AG09309 (cell line): ENCODE data around the gene ADAMTS16.

ENCODE experiments used
- DNase-seq: peaks from one replicate; pipeline ENCODE4 v3.0.0-alpha.2; 2010; ENCODE audit warnings: low read depth
- H3K4me3 ChIP-seq: 2 replicates; pipeline ENCODE4 v1.5.1; 2011; ENCODE audit warnings: mild to moderate bottlenecking, low read depth, low read length, moderate library complexity; ENCODE audit not compliant: control insufficient read depth
- CTCF ChIP-seq: IDR thresholded peaks from 2 replicates; pipeline ENCODE4 v1.5.1; 2011; ENCODE audit warnings: mild to moderate bottlenecking, low read depth, low read length, inconsistent platforms; ENCODE audit not compliant: insufficient read depth, control insufficient read depth; ENCODE audit errors: missing control alignments

Gene ADAMTS16

GRCh38 chr5:5181650-5182324 is 41.7 kb downstream of the ADAMTS16 start:
- no peak overlapping the region for H3K4me3 ChIP-seq
- no peak for DNase-seq
- TF ChIP-seq CTCF, result no peak

GRCh38 chr5:5182508-5183188 is 42.5 kb downstream of the ADAMTS16 start:
- no peak for DNase-seq
- TF ChIP-seq CTCF, result no peak
- no peak overlapping the region for H3K4me3 ChIP-seq

GRCh38 chr5:5183189-5183699 is 43.1 kb downstream of the ADAMTS16 start:
- TF ChIP-seq CTCF, result no peak
- DNase-seq, result no peak
- no peak overlapping the region for H3K4me3 ChIP-seq

GRCh38 chr5:5183933-5184332 is 43.8 kb downstream of the ADAMTS16 start:
- DNase-seq, result no peak
- no peak for TF ChIP-seq CTCF
- H3K4me3 ChIP-seq, result no peak overlapping the region

- DNase-seq, result no peak
- H3K4me3 ChIP-seq, result no peak overlapping the region
- TF ChIP-seq CTCF, result no peak
Measured at GRCh38 chr5:5188376-5189050, 48.4 kb downstream of the ADAMTS16 start.

GRCh38 chr5:5189051-5189430 is 48.9 kb downstream of the ADAMTS16 start:
- DNase-seq, result no peak
- no peak overlapping the region for H3K4me3 ChIP-seq
- TF ChIP-seq CTCF, result no peak
